Measurements from ENCODE around the gene CPNE4.

DNA sequence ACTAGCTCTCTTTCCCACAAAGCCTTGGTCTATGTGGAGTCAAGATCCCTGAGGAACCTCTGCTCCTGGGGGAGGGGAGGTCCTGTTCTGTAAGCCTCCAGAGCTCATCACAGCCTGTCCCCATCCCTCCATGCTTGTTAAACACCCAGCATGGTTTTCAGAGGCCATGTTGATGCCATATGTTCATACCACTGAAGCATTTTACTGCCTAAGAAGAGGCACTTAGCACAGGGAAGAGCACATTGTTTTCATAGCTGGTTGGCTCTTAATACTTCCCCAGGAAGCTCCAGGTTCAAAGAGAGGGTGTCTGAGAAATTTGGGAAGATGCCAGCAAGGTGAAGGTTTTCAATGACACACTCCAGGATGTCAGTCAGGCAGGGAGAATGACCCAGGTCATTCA is 25.6 kb downstream of the CPNE4 start:
- TF ChIP-seq POLR2A (IDR thresholded peaks at IDR 0.05; ENCODE audit: low read length): no peak
- no peak for TF ChIP-seq GATA1 (IDR thresholded peaks at IDR 0.05; ENCODE audit: low read depth, low read length)

All from erythroblast (primary cell).